Dermis microvascular lymphatic vessel endothelial cell (primary cell): Measurements from ENCODE around the gene FAM169A. TPM values are rescaled to one million over a fixed set of nuclear protein-coding genes. Genes with fewer than 3 reads are reported as not detected.

Experiments
- total RNA-seq: library from RNA; depleted of rRNA; stranded (reverse); fragments of >200 nt; gene quantifications from 2 replicates; pipeline ENCODE4 v1.2.1, GENCODE V29; 2014

FAM169A gene
- total RNA-seq, 1 donor from 2014 or later, result 3.9 TPM

Other genes starting within 250 kb of the FAM169A start
- 38.4 and 44.5 TPM in 2 replicates for gene ENC1, start 225.7 kb downstream of the FAM169A start, total RNA-seq
- gene HEXB, start 181.2 kb downstream of the FAM169A start, total RNA-seq, result 94.5 and 133 TPM in 2 replicates
- gene GFM2, start 99.3 kb downstream of the FAM169A start, total RNA-seq, result 29.4 and 29.8 TPM in 2 replicates
- 43.7 and 51.3 TPM in 2 replicates for gene NSA2, start 99.1 kb downstream of the FAM169A start, total RNA-seq
- gene GCNT4, start 186.2 kb upstream of the FAM169A start, total RNA-seq, result 0.13 TPM in 2 replicates